Activated CD4-positive, alpha-beta memory T cell treated with anti-CD3 and anti-CD28 coated beads, Interleukin-2, amount 10 ng/mL, durations not matched to agents 7 days and 5 days (primary cell): Measurements from ENCODE around the gene CROCC. TPM values are rescaled to one million over a fixed set of nuclear protein-coding genes. Genes with fewer than 3 reads are reported as not detected.
"Not testable (repeated sequence)": the region's sequence is repeated elsewhere in the genome, so short reads cannot be mapped to it uniquely, and the experiment has no call there.

Experiments used
- CTCF ChIA-PET: fragments of 350-600 bp; sonication (Branson Sonifier 250); formaldehyde crosslinking; loops from one replicate; lab custom pipeline; 2021; ENCODE audit warnings: antibody characterized with exemption, inconsistent platforms; lab: Charles Lee
- POLR2A ChIA-PET: fragments of 350-600 bp; sonication (Branson Sonifier 250); formaldehyde crosslinking; loops from one replicate; lab custom pipeline; 2021; ENCODE audit warnings: antibody characterized with exemption; lab: Charles Lee
- DNase-seq: peaks from one replicate; pipeline ENCODE4 v3.0.0-alpha.2; 2020
- H3K27ac Mint-ChIP-seq: one replicate; pipeline ENCODE4 v1.8.0; 2021; ENCODE audit warnings: mild to moderate bottlenecking, mixed read lengths
- H3K27me3 Mint-ChIP-seq: one replicate; pipeline ENCODE4 v1.8.0; 2021; ENCODE audit warnings: mixed read lengths
- H3K36me3 Mint-ChIP-seq: one replicate; pipeline ENCODE4 v1.8.0; 2021; ENCODE audit warnings: low read depth, mixed read lengths
- H3K4me1 Mint-ChIP-seq: one replicate; pipeline ENCODE4 v1.8.0; 2021; ENCODE audit warnings: mixed read lengths
- H3K4me3 Mint-ChIP-seq: one replicate; pipeline ENCODE4 v1.8.0; 2021; ENCODE audit warnings: mild to moderate bottlenecking, mixed read lengths
- H3K9me3 Mint-ChIP-seq: one replicate; pipeline ENCODE4 v1.8.0; 2021; ENCODE audit warnings: mixed read lengths
- total RNA-seq, 2 experiments: library from RNA; stranded (reverse); gene quantifications; one replicate each; pipeline ENCODE4 v1.2.3, GENCODE V29; 2021

The CROCC gene
- total RNA-seq, 2 experiments from 2014 or later = 18.3 to 18.8 TPM

DNA sequence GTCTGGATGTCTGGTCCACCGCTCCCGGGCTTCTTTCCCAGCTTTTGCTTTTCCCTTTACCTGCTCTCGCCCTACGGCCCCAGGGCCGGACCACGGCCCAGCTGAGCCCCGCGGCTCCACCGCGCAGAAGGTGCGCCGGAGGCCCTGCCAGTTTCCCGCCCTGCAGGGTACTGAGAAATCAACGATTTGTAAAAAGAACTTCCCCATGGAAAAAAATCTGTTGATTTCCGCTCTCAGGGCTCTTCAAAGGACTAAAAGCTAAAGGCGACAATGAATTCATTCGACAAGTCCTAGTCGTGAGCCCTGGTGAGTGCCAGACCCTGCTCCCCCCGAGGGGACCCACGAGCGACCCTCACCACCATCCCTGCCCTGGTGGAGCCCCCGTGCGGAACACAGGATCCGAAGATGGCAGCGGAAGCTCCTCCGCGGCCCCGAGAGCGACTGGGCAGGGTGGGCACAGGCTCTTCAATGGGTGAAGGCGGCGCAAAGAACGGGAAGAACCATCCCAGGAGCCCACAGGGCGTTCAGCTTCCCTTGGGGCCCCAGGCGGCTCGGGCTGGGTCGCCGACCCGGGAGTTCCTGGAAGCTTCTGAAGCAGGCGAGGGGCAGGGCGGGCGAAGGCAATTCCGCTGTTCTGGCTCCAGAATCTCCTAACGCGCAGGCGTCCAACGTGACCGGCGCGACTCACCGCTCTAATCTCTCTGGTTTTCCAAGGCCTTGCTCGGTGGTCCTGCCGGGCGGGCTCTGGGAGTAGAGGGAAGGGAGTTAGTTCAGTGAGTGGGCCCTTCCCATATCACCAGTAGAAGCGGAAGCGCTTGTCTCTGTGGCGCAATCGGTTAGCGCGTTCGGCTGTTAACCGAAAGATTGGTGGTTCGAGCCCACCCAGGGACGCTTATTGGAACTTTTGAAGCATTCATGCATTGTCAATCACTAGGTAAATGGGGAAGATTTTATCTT lies 32.6 kb upstream of the CROCC start:
- Mint-ChIP-seq H3K4me3 (peak overlapping the region; percentile 78), H3K27me3 (peaks cover 76% of the 10 kb centered on the region), H3K9me3 (no peaks in the 10 kb centered on the region), H3K36me3 (no peaks in the 10 kb centered on the region), H3K4me1 (peaks cover 16% of the 10 kb centered on the region), H3K27ac (peak overlapping the region; percentile 25)
- POLR2A ChIA-PET = interaction anchor here (1.1 to 8.4 kb wide), 3 partner anchors 15 to 375 kb away, joined by 7 to 75 read pairs (median 8); partner anchors contain the start of gene RNU1-1
- CTCF ChIA-PET = interaction anchor here (0.9 kb wide), 1 partner anchor 268 kb away, joined by 3 read pairs; no protein-coding TSS in a partner anchor
- peak; percentile 46 for DNase-seq

DNA sequence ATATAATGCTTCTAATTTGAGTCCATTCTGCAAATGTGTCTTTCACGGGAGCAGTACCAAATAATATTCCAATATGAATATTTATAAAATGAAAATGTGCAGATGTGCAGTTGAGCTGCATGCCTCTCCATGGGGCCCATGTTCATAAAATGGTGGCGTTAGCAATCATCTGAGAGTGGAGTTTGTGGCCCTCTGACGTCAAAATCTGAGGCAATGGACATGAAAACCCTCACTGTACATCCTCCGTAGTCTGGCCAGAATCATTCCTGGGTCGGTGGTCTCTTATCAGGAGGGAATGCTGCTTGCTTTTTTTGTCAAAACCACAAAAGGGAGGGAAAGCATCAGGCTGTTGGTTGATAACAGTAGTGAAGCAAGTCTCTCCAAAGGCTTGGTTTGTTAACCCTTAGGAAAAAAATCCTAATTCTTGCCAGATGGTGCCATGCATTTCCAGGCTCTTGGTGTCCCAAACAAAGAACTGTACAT lies 31.2 kb upstream of the CROCC start:
- Mint-ChIP-seq H3K27me3 (peaks cover 71% of the 10 kb centered on the region), H3K4me1 (peaks cover 25% of the 10 kb centered on the region)
- CTCF ChIA-PET = interaction anchor here (0.7 to 0.8 kb wide), 2 partner anchors 183 to 371 kb away, joined by 3 to 4 read pairs; no protein-coding TSS in a partner anchor
- H3K36me3 Mint-ChIP-seq, H3K4me3 Mint-ChIP-seq, DNase-seq, H3K27ac Mint-ChIP-seq, H3K9me3 Mint-ChIP-seq: not testable (repeated sequence)
- POLR2A ChIA-PET = interaction anchor here (8.4 kb wide), 1 partner anchor 14 kb away, joined by 75 read pairs; no protein-coding TSS in a partner anchor

DNA sequence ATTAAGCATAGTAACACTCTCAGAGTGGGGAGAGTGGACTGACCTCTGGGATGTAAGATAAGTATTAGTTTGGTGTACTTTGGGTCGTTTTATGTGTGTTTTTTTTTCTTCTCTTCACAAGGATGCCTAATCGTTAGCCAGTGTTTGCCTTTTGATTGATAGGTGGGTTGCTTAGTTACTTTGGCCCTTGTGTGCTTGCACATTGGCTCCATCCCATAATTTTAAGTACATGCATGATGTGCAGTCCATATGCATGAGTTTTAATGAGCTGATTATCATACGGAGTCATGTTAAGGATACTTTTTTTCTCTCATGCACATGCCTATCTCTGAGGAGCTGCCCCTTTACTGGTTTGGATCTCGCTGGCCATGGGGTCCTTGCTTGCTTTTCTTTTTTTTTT lies 30.7 kb upstream of the CROCC start:
- not testable (repeated sequence) for H3K36me3 Mint-ChIP-seq, H3K9me3 Mint-ChIP-seq, H3K27ac Mint-ChIP-seq, H3K4me3 Mint-ChIP-seq, DNase-seq
- Mint-ChIP-seq H3K27me3 (peaks cover 66% of the 10 kb centered on the region), H3K4me1 (peaks cover 26% of the 10 kb centered on the region)
- POLR2A ChIA-PET = interaction anchor here (8.4 kb wide), 1 partner anchor 13 kb away, joined by 75 read pairs; no protein-coding TSS in a partner anchor
- CTCF ChIA-PET = interaction anchor here (0.7 to 0.8 kb wide), 2 partner anchors 183 to 371 kb away, joined by 3 to 4 read pairs; no protein-coding TSS in a partner anchor

DNA sequence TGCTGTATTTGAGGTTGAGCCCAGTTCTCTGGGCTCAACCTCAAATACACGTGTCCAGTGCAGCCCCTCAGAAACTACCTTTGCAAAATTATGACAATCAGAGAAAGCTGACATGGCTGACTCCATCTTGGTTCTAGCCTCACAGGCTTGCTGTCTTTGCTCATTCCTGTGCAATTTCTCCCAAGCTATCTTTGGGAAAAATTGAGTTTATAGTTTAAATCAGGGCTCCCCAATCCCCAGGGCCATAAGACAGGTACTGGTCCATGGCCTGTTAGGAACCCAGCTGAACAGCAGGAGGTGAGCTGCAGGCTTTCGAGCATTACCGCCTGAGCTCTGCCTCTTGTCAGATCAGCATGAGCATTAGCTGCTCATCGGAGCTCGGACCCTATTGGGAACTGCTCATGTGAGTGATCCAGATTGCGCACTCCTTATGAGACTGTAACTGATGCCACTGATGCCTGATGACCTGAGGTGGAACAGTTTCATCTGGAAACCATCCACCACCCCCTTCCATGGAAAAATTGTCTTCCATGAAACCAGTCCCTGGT lies 28.7 kb upstream of the CROCC start:
- not testable (repeated sequence) for H3K36me3 Mint-ChIP-seq, DNase-seq, H3K27ac Mint-ChIP-seq, H3K9me3 Mint-ChIP-seq, H3K4me3 Mint-ChIP-seq
- ChIA-PET POLR2A (interaction anchor here (0.8 to 8.4 kb wide), 3 partner anchors 11 to 379 kb away, joined by 3 to 75 read pairs (median 7); partner anchors contain the start of gene RNU1-1), CTCF (interaction anchor here (0.6 to 1.3 kb wide), 2 partner anchors 10 to 703 kb away, joined by 3 to 4 read pairs; no protein-coding TSS in a partner anchor)
- H3K4me1 Mint-ChIP-seq = peaks cover 40% of the 10 kb centered on the region
- peaks cover 49% of the 10 kb centered on the region for H3K27me3 Mint-ChIP-seq

- Mint-ChIP-seq H3K27me3 (peaks cover 42% of the 10 kb centered on the region), H3K4me1 (peaks cover 39% of the 10 kb centered on the region)
- H3K9me3 Mint-ChIP-seq, H3K4me3 Mint-ChIP-seq, DNase-seq, H3K27ac Mint-ChIP-seq, CTCF ChIA-PET, H3K36me3 Mint-ChIP-seq: not testable (repeated sequence)
- POLR2A ChIA-PET = interaction anchor here (1.7 to 8.4 kb wide), 2 partner anchors 11 to 380 kb away, joined by 7 to 75 read pairs; partner anchors contain the start of gene RNU1-1
These were observed 27.9 kb upstream of the CROCC start for GRCh38 chr1:16893796-16894195.

GRCh38 chr1:16894338-16894737 lies 27.4 kb upstream of the CROCC start:
- H3K4me3 Mint-ChIP-seq, DNase-seq, CTCF ChIA-PET, H3K27ac Mint-ChIP-seq, H3K36me3 Mint-ChIP-seq, H3K9me3 Mint-ChIP-seq, POLR2A ChIA-PET: not testable (repeated sequence)
- H3K4me1 Mint-ChIP-seq = peaks cover 34% of the 10 kb centered on the region
- peaks cover 36% of the 10 kb centered on the region for H3K27me3 Mint-ChIP-seq

DNA sequence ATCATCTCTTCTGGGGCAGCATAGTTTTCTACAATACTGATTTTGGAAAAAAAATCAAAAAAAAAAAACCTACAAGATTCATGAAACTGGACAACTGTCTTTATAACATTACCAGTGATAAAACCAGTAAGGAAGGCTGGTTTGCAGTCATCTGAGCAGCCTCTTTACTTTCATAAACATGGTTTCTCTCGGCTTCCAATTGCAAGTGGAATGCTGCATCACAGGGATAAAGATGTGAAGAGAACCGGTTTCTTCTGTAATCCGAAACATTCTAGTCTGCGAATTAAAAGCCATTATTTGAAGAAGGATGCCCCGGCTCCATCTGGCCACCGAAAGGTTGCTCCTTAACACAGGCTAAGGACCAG lies 26.5 kb upstream of the CROCC start:
- DNase-seq, CTCF ChIA-PET, POLR2A ChIA-PET, H3K9me3 Mint-ChIP-seq, H3K27ac Mint-ChIP-seq, H3K36me3 Mint-ChIP-seq: not testable (repeated sequence)
- Mint-ChIP-seq H3K4me1 (peaks cover 26% of the 10 kb centered on the region), H3K27me3 (peaks cover 28% of the 10 kb centered on the region), H3K4me3 (peak overlapping the region; percentile 0)

DNA sequence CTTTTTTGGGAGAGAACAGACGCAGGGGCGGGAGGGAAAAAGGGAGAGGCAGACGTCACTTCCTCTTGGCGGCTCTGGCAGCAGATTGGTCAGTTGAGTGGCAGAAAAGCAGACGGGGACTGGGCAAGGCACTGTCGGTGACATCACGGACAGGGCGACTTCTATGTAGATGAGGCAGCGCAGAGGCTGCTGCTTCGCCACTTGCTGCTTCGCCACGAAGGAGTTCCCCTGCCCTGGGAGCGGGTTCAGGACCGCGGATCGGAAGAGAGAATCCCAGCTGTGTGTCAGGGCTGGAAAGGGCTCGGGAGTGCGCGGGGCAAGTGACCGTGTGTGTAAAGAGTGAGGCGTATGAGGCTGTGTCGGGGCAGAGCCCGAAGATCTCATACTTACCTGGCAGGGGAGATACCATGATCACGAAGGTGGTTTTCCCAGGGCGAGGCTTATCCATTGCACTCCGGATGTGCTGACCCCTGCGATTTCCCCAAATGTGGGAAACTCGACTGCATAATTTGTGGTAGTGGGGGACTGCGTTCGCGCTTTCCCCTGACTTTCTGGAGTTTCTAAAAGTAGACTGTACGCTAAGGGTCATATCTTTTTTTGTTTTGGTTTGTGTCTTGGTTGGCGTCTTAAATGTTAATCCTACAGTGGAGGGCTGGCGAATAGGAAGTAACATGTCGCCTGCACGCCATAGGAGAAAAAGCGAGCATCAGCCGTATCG lies 26.0 kb upstream of the CROCC start, which contains the start of gene RNU1-2:
Gene RNU1-2 (plus strand): TSS at position 383 of the 718 bp plus-strand sequence.
- H3K4me1 Mint-ChIP-seq = peaks cover 27% of the 10 kb centered on the region
- H3K4me3 Mint-ChIP-seq = peak within 1 kb of the TSS; percentile 62
- peak within 1 kb of the TSS; percentile 95 for H3K27ac Mint-ChIP-seq
- not testable (repeated sequence) for H3K9me3 Mint-ChIP-seq, H3K36me3 Mint-ChIP-seq
- peak; percentile 83 for DNase-seq
- H3K27me3 Mint-ChIP-seq = peaks cover 22% of the 10 kb centered on the region
- POLR2A ChIA-PET = interaction anchor here (0.7 to 2.6 kb wide), 4 partner anchors 9 to 382 kb away, joined by 3 to 63 read pairs (median 7); no protein-coding TSS in a partner anchor
- CTCF ChIA-PET = interaction anchor here (0.7 kb wide), 1 partner anchor 9 kb away, joined by 3 read pairs; no protein-coding TSS in a partner anchor

GRCh38 chr1:16896316-16897055 lies 25.2 kb upstream of the CROCC start:
- ChIA-PET POLR2A (interaction anchor here (0.6 to 2.6 kb wide), 5 partner anchors 9 to 383 kb away, joined by 3 to 63 read pairs (median 3); no protein-coding TSS in a partner anchor), CTCF (interaction anchor here (0.7 kb wide), 1 partner anchor 9 kb away, joined by 3 read pairs; no protein-coding TSS in a partner anchor)
- peaks cover 33% of the 10 kb centered on the region for H3K4me1 Mint-ChIP-seq
- peak overlapping the region; percentile 62 for H3K4me3 Mint-ChIP-seq
- H3K36me3 Mint-ChIP-seq, H3K9me3 Mint-ChIP-seq: not testable (repeated sequence)
- H3K27ac Mint-ChIP-seq = peak overlapping the region; percentile 95
- H3K27me3 Mint-ChIP-seq = peaks cover 19% of the 10 kb centered on the region
- DNase-seq = peak; percentile 74

GRCh38 chr1:16897653-16898052 lies 24.1 kb upstream of the CROCC start:
- Mint-ChIP-seq H3K4me3 (peak overlapping the region; percentile 17), H3K4me1 (peaks cover 37% of the 10 kb centered on the region), H3K27me3 (peaks cover 13% of the 10 kb centered on the region)
- DNase-seq, H3K36me3 Mint-ChIP-seq, H3K9me3 Mint-ChIP-seq, H3K27ac Mint-ChIP-seq, CTCF ChIA-PET: not testable (repeated sequence)
- POLR2A ChIA-PET = interaction anchor here (2.6 kb wide), 1 partner anchor 8 kb away, joined by 63 read pairs; no protein-coding TSS in a partner anchor

DNA sequence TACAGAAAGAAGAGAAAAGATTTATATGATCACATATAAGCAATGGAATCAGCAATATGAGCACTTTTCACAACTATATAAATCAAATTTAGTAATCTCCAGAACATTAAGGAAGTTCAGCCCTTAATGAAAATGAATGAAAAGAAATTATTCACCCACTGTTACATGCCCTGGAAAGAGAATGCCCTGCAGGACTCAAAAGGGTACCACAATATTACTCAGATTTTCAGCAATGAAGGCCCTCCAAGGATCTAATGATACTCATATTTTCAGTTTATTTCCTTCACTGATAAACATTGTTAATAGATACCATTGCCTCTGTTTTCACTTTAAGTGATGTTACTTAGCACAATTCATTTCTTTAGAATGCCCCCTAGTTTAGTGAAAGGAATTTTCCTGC lies 23.4 kb upstream of the CROCC start:
- H3K27ac Mint-ChIP-seq, H3K9me3 Mint-ChIP-seq, H3K4me3 Mint-ChIP-seq, CTCF ChIA-PET, H3K36me3 Mint-ChIP-seq, DNase-seq: not testable (repeated sequence)
- POLR2A ChIA-PET = interaction anchor here (1.8 to 2.6 kb wide), 2 partner anchors 8 to 385 kb away, joined by 5 to 63 read pairs; no protein-coding TSS in a partner anchor
- peaks cover 11% of the 10 kb centered on the region for H3K27me3 Mint-ChIP-seq
- H3K4me1 Mint-ChIP-seq = peaks cover 43% of the 10 kb centered on the region
